Hepatocyte (in vitro differentiated cells): Measurements from ENCODE around the gene OLFM2. TPM values are rescaled to one million over a fixed set of nuclear protein-coding genes. Genes with fewer than 3 reads are reported as not detected.

Source experiments
- DNase-seq: peaks from one replicate; pipeline ENCODE4 v3.0.0-alpha.2; 2016; ENCODE audit warnings: low spot score
- H2AFZ ChIP-seq: fragments of 200-600 bp; sonication (generic); 2 replicates; pipeline ENCODE4 v1.6.0; 2016; ENCODE audit warnings: antibody characterized with exemption, mild to moderate bottlenecking
- H3K27ac ChIP-seq: fragments of 200-600 bp; sonication (generic); 2 replicates; pipeline ENCODE4 v1.5.1; 2016; ENCODE audit warnings: mild to moderate bottlenecking
- H3K27me3 ChIP-seq: fragments of 200-600 bp; sonication (generic); 2 replicates; pipeline ENCODE4 v1.6.1; 2016
- H3K36me3 ChIP-seq: fragments of 200-600 bp; sonication (generic); replicated peaks from 2 replicates; pipeline ENCODE4 v1.5.1; 2016; ENCODE audit warnings: low read depth; ENCODE audit not compliant: insufficient read depth
- H3K4me1 ChIP-seq: fragments of 200-600 bp; sonication (generic); 2 replicates; pipeline ENCODE4 v1.5.1; 2016; ENCODE audit warnings: mild to moderate bottlenecking, moderate library complexity; ENCODE audit not compliant: insufficient read depth
- H3K4me2 ChIP-seq: fragments of 200-600 bp; sonication (generic); 2 replicates; pipeline ENCODE4 v1.6.0; 2016
- H3K4me3 ChIP-seq: fragments of 200-600 bp; sonication (generic); 2 replicates; pipeline ENCODE4 v1.5.1; 2016; ENCODE audit warnings: mild to moderate bottlenecking
- H3K79me2 ChIP-seq: fragments of 200-600 bp; sonication (generic); 2 replicates; pipeline ENCODE4 v1.6.0; 2017; ENCODE audit warnings: mild to moderate bottlenecking
- H3K9me2 ChIP-seq: fragments of 200-600 bp; sonication (generic); replicated peaks from 2 replicates; pipeline ENCODE4 v1.6.0; 2017; ENCODE audit warnings: mild to moderate bottlenecking; ENCODE audit not compliant: insufficient read depth
- H3K9me3 ChIP-seq: fragments of 200-600 bp; sonication (generic); 2 replicates; pipeline ENCODE4 v1.5.1; 2016; ENCODE audit warnings: low read depth, mild to moderate bottlenecking
- H4K20me1 ChIP-seq: fragments of 200-600 bp; sonication (generic); 2 replicates; pipeline ENCODE4 v1.6.0; 2016; ENCODE audit warnings: mild to moderate bottlenecking; ENCODE audit not compliant: insufficient read depth, poor library complexity, severe bottlenecking
- EZH2 ChIP-seq: fragments of 200-600 bp; sonication (generic); IDR thresholded peaks from 2 replicates; pipeline ENCODE4 v1.6.1; 2016; ENCODE audit warnings: antibody characterized with exemption, mild to moderate bottlenecking, borderline replicate concordance
- EZH2phosphoT487 ChIP-seq: fragments of 200-600 bp; sonication (generic); IDR thresholded peaks from one replicate; pipeline ENCODE4 v1.6.1; 2018; ENCODE audit warnings: antibody characterized with exemption, mild to moderate bottlenecking, low read depth, moderate library complexity; ENCODE audit not compliant: unreplicated experiment, severe bottlenecking
- WGBS: methylation state at CpG from one replicate; pipeline ENCODE4 v1.1.6; 2016; ENCODE audit warnings: low lambda C conversion rate; ENCODE audit errors: missing lambda C conversion rate; 5-methylcytosine and 5-hydroxymethylcytosine counted together
- polyA plus RNA-seq: library from polyadenylated mRNA; unstranded; fragments of >200 nt; fragmentation: Nextera tagmentation; extraction: Ambion mirVana; gene quantifications from 2 replicates; pipeline ENCODE4 v1.2.1, GENCODE V29; 2016
- total RNA-seq: library from RNA; depleted of rRNA; stranded (reverse); fragments of >200 nt; gene quantifications from 2 replicates; pipeline ENCODE4 v1.2.3, GENCODE V29; 2014
- TF ChIP-seq, protein P1 (sequence below): fragments of 200-600 bp; sonication (generic); IDR thresholded peaks from 2 replicates; pipeline ENCODE4 v1.5.1; 2016; ENCODE audit warnings: antibody characterized with exemption, mild to moderate bottlenecking; ENCODE audit not compliant: poor library complexity

The OLFM2 gene
- total and polyA plus RNA-seq, 2 experiments from 2014 or later, result 33.1 to 36.5 TPM

DNA sequence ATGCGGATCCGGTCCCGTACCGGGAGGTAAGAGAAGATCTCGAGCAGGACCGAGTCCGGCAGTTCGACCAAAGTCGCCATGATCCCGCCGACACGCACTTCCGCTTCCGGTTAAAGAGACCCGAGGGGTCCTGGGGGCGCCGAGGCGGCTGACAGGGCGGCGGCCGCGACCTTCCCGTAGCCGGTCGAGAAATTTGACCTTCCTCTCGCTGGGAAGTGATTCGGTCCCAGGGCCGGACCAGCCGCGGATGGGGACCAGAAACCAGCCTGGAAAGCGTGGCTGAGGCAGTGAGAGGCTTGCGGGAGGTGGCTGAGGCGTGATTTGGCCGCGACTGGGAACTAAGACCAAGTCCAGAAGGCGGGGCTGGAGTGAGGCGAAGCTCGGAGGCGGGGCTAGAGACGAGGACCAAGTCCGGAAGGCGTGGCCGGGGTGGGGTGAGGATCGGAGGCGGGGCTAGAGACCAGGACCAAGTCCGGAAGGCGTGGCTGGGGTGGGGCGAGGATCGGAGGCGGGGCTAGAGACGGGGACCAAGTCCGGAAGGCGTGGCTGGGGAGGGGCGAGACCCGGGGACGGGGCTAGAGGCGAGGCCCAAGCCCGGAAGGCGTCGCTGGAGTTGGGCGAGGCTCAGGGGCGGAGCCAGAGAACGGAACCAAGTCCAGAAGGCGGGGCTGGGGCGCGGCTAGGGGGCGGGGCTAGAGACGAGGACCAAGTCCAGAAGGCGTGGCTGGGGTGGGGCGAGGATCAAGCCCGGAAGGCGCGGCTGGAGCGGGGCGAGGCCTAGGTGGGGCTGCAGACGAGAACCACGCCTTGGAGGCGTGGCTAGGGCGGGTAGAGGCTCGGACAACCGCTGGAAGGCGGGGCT is 117.3 kb downstream of the OLFM2 start, which contains the start of gene FBXL12:
TSS of gene FBXL12 (minus strand) at position 346 of the 862 bp plus-strand sequence. CDS start at position 80, 266 bp downstream.
- H3K27me3 ChIP-seq, result no peaks in the 10 kb centered on the region
- H3K9me2 ChIP-seq, result no peaks in the 10 kb centered on the region
- H3K9me3 ChIP-seq, result no peaks in the 10 kb centered on the region
- peaks cover 8% of the 10 kb centered on the region for H4K20me1 ChIP-seq
- peak within 1 kb of the TSS; percentile 91 for H3K4me2 ChIP-seq
- H3K4me3 ChIP-seq, result peak within 1 kb of the TSS; percentile 50
- under 1% methylated on average over 49 of the region's 82 CpGs for WGBS
- peak within 1 kb of the TSS; percentile 98 for H3K27ac ChIP-seq
- peaks cover 45% of the 10 kb centered on the region for H3K79me2 ChIP-seq
- no peaks in the 10 kb centered on the region for H3K4me1 ChIP-seq
- TF ChIP-seq EZH2 (no peak), EZH2phosphoT487 (no peak)
- peak; percentile 100 for DNase-seq
- H2AFZ ChIP-seq, result peak within 1 kb of the TSS; percentile 39
- H3K36me3 ChIP-seq, result no peaks in the 10 kb centered on the region

DNA sequence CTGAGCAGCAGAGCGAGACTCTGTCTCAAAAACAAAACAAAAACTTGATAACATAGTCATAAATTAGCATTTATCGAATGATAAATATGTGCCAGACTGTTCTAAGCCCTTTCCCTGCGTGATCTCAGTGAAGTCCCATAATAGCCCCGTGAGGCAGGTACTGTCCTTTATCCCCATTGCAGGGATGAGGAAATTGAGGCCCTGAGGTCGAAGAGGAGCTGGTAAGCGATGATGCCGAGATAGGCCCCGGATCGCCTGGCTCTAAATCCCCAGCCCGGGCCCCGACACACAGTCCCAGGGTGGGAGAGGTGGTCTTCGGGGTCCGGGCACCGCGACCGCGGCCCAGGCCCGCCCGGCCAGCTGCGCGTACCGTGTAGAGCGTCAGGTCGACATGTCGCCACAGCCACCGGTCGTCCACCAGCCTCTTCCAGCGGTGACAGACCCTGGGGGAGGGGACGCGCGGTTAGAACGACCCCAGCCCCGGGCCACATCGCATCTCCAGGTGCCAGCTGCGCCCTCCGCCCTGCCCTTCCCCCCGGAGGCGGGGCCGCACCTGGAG is 118.1 kb downstream of the OLFM2 start:
- peak overlapping the region; percentile 91 for H3K4me2 ChIP-seq
- H3K4me1 ChIP-seq, result no peaks in the 10 kb centered on the region
- TF ChIP-seq EZH2 (no peak), EZH2phosphoT487 (no peak)
- TF ChIP-seq, protein P1, sequence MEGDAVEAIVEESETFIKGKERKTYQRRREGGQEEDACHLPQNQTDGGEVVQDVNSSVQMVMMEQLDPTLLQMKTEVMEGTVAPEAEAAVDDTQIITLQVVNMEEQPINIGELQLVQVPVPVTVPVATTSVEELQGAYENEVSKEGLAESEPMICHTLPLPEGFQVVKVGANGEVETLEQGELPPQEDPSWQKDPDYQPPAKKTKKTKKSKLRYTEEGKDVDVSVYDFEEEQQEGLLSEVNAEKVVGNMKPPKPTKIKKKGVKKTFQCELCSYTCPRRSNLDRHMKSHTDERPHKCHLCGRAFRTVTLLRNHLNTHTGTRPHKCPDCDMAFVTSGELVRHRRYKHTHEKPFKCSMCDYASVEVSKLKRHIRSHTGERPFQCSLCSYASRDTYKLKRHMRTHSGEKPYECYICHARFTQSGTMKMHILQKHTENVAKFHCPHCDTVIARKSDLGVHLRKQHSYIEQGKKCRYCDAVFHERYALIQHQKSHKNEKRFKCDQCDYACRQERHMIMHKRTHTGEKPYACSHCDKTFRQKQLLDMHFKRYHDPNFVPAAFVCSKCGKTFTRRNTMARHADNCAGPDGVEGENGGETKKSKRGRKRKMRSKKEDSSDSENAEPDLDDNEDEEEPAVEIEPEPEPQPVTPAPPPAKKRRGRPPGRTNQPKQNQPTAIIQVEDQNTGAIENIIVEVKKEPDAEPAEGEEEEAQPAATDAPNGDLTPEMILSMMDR, result no peak
- H3K27me3 ChIP-seq, result no peaks in the 10 kb centered on the region
- no peaks in the 10 kb centered on the region for H3K9me3 ChIP-seq
- no peaks in the 10 kb centered on the region for H3K9me2 ChIP-seq
- no peak for DNase-seq
- H3K27ac ChIP-seq, result peak overlapping the region; percentile 98
- peaks cover 50% of the 10 kb centered on the region for H3K79me2 ChIP-seq
- no peaks in the 10 kb centered on the region for H3K36me3 ChIP-seq
- H4K20me1 ChIP-seq, result peaks cover 8% of the 10 kb centered on the region
- 6% methylated on average over 38 of the region's 39 CpGs for WGBS
- H2AFZ ChIP-seq, result peak overlapping the region; percentile 39
- H3K4me3 ChIP-seq, result peak overlapping the region; percentile 50

DNA sequence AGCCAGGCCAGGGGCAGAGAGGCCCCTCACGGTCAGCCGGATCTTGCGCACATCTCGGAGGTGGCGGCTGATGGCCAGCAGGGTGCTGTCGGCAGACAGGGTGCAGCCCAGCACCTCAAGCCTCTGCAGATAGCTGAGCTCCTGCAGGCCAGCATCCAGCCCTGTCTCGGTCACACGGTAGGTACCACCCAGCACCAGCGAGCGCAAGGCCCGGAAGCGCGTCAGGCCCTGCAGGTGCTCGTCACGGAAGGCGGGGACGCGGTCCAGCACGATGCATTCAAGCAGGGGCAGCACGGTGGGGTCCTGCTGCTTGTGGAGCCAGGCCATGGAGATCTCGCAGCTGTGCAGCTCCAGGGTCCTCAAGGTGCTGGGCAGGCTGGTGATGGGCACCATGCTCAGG is 125.2 kb downstream of the OLFM2 start:
- WGBS, result 98% methylated on average over 21 of the region's 21 CpGs
- no peaks in the 10 kb centered on the region for H3K4me1 ChIP-seq
- no peaks in the 10 kb centered on the region for H3K9me2 ChIP-seq
- no peaks in the 10 kb centered on the region for H4K20me1 ChIP-seq
- peaks cover 35% of the 10 kb centered on the region for H3K79me2 ChIP-seq
- H3K27ac ChIP-seq, result no peak overlapping the region
- no peak overlapping the region for H2AFZ ChIP-seq
- DNase-seq, result no peak
- no peaks in the 10 kb centered on the region for H3K36me3 ChIP-seq
- no peaks in the 10 kb centered on the region for H3K9me3 ChIP-seq
- no peaks in the 10 kb centered on the region for H3K27me3 ChIP-seq
- TF ChIP-seq, protein P1, result no peak
- TF ChIP-seq EZH2, result no peak
- TF ChIP-seq EZH2phosphoT487, result no peak
- no peak overlapping the region for H3K4me3 ChIP-seq
- H3K4me2 ChIP-seq, result no peak overlapping the region
